Measurements from ENCODE around the gene PDGFD. TPM values are rescaled to one million over a fixed set of nuclear protein-coding genes. Genes with fewer than 3 reads are reported as not detected.

PDGFD gene
- total and polyA plus RNA-seq, 2 donors (not counting 1 experiment from before 2014, with no cell fraction given), result 0.07 to 0.71 TPM

DNA sequence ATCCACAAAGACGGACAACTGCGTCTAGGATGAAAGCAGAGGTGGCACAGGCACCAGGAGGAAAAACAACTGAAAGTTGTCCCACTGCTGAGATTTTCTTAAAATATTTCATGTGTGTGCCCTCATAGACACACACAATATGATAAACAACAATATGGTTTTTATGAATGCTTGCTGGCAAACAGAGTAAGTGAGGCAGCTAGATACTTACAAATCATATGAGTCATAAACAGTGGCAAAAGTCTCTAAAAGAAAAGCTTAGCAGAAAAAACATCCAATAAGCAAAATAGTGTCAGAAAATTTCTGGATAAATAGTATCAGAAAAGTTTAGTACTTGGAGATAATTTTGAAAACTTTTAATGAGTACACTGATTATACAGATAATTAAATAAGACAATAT lies 228.7 kb downstream of the PDGFD start:
- Mint-ChIP-seq H3K4me1 (peaks cover 2% of the 10 kb centered on the region), H3K4me3 (no peak overlapping the region), H3K9me3 (ENCODE audit: insufficient read depth) (no peaks in the 10 kb centered on the region), H3K27me3 (no peaks in the 10 kb centered on the region), H3K27ac (no peak overlapping the region)
- H3K79me2 ChIP-seq (ENCODE audit: control insufficient read depth, insufficient read depth, low read length), result no peaks in the 10 kb centered on the region
- no peaks in the 10 kb centered on the region for H3K36me3 ChIP-seq (replicated peaks in 1 of 2; ENCODE audit: control extremely low read depth in 1 of 2, control insufficient read depth in 1 of 2, extremely low read depth in 1 of 2, insufficient read depth in 2 of 2, low read length in 1 of 2)
- no peak overlapping the region for H2AFZ ChIP-seq (ENCODE audit: insufficient read depth, low read depth, low read length, poor library complexity, severe bottlenecking)
- no peaks in the 10 kb centered on the region for H3K4me1 ChIP-seq (ENCODE audit: control insufficient read depth in 2 of 2, insufficient read depth in 2 of 2, low read length in 2 of 2)
- H3K9me3 ChIP-seq (ENCODE audit: control extremely low read depth in 1 of 3, control insufficient read depth in 2 of 3, insufficient read depth in 1 of 3, low read length in 2 of 3), result no peaks in the 10 kb centered on the region
- WGBS (ENCODE audit: insufficient coverage), result no CpG with 5 or more reads among the region's 2 CpGs
- H4K20me1 ChIP-seq (ENCODE audit: control insufficient read depth, insufficient read depth, low read length, poor library complexity, severe bottlenecking), result no peaks in the 10 kb centered on the region
- H3K4me2 ChIP-seq (replicated peaks; ENCODE audit: low read depth, low read length, poor library complexity, severe bottlenecking), result no peak overlapping the region
- TF ChIP-seq, protein P1, sequence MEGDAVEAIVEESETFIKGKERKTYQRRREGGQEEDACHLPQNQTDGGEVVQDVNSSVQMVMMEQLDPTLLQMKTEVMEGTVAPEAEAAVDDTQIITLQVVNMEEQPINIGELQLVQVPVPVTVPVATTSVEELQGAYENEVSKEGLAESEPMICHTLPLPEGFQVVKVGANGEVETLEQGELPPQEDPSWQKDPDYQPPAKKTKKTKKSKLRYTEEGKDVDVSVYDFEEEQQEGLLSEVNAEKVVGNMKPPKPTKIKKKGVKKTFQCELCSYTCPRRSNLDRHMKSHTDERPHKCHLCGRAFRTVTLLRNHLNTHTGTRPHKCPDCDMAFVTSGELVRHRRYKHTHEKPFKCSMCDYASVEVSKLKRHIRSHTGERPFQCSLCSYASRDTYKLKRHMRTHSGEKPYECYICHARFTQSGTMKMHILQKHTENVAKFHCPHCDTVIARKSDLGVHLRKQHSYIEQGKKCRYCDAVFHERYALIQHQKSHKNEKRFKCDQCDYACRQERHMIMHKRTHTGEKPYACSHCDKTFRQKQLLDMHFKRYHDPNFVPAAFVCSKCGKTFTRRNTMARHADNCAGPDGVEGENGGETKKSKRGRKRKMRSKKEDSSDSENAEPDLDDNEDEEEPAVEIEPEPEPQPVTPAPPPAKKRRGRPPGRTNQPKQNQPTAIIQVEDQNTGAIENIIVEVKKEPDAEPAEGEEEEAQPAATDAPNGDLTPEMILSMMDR (IDR thresholded peaks at IDR 0.05), result no peak
- TF ChIP-seq EZH2 (IDR thresholded peaks at IDR 0.05; ENCODE audit: borderline replicate concordance, insufficient read depth, low read depth, low read length, poor library complexity, severe bottlenecking), result no peak
- H3K4me3 ChIP-seq (ENCODE audit: control extremely low read depth in 1 of 5, extremely low read depth in 1 of 5, insufficient read depth in 1 of 5, low read depth in 2 of 5, low read length in 4 of 5), result no peak overlapping the region
- H3K27ac ChIP-seq (ENCODE audit: low read length in 2 of 2), result no peak overlapping the region
- no peak for ATAC-seq (ENCODE audit: low read depth)
- ChIA-PET CTCF (no interaction called here), POLR2A (no interaction called here)
- H3K9ac ChIP-seq (ENCODE audit: low read length), result no peak overlapping the region
- DNase-seq, result no peak
- intact Hi-C loops (cut with micrococcal nuclease), result no loop called here
- H3K27me3 ChIP-seq (replicated peaks in 1 of 4; ENCODE audit: control extremely low read depth in 1 of 4, control insufficient read depth in 3 of 4, insufficient read depth in 4 of 4, low read length in 3 of 4), result no peaks in the 10 kb centered on the region

DNA sequence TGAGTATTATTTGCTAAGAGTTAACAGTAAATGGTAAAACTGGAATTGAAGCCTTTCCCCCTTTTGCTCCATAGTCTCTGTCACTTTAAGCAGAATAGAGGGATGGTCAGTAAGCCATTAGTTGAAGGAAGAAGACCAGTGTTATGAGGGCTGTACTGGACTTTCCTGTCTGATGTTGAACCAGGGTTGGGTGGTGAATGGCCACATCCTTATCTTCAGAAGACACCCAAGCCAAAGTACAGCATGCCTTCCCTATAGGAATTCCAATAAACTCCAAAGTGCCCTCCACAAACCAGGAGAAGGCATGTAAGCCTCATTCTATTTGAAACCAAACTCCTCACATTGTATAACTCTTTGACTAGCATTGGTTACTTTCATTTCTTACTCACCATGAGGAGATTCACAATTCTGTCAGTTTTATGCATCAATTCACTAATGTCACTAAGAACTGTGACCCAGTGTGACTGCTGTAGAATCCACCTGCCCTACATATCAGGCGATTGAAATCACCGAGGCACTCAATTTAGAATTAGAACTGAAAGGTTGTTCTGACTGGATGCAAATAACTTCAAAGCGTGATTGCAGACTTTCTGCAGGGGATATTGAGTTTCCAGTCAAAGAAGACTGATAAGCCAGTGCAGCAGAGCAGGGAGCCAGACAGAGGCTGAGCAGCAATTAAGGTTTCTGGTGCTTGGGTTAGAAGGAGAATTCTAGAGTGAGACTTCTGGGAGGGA lies 234.6 kb downstream of the PDGFD start:
- no peaks in the 10 kb centered on the region for H3K27me3 ChIP-seq (replicated peaks in 1 of 4; ENCODE audit: control extremely low read depth in 1 of 4, control insufficient read depth in 3 of 4, insufficient read depth in 4 of 4, low read length in 3 of 4)
- no peak overlapping the region for H3K27ac ChIP-seq (ENCODE audit: low read length in 2 of 2)
- no peaks in the 10 kb centered on the region for H3K27me3 Mint-ChIP-seq
- no peaks in the 10 kb centered on the region for H3K36me3 ChIP-seq (replicated peaks in 1 of 2; ENCODE audit: control extremely low read depth in 1 of 2, control insufficient read depth in 1 of 2, extremely low read depth in 1 of 2, insufficient read depth in 2 of 2, low read length in 1 of 2)
- H3K4me3 Mint-ChIP-seq, result peak overlapping the region; percentile 20
- CTCF ChIA-PET, result no interaction called here
- intact Hi-C loops (cut with micrococcal nuclease), result no loop called here
- H3K4me1 Mint-ChIP-seq, result peaks cover 15% of the 10 kb centered on the region
- H3K9me3 ChIP-seq (ENCODE audit: control extremely low read depth in 1 of 3, control insufficient read depth in 2 of 3, insufficient read depth in 1 of 3, low read length in 2 of 3), result no peaks in the 10 kb centered on the region
- H3K4me1 ChIP-seq (ENCODE audit: control insufficient read depth in 2 of 2, insufficient read depth in 2 of 2, low read length in 2 of 2), result peaks cover 0 to 7% of the 10 kb centered on the region in 2 donors
- H3K79me2 ChIP-seq (ENCODE audit: control insufficient read depth, insufficient read depth, low read length), result no peaks in the 10 kb centered on the region
- no peak overlapping the region for H3K4me2 ChIP-seq (replicated peaks; ENCODE audit: low read depth, low read length, poor library complexity, severe bottlenecking)
- no peak overlapping the region for H3K4me3 ChIP-seq (ENCODE audit: control extremely low read depth in 1 of 5, extremely low read depth in 1 of 5, insufficient read depth in 1 of 5, low read depth in 2 of 5, low read length in 4 of 5)
- H3K9me3 Mint-ChIP-seq (ENCODE audit: insufficient read depth), result no peaks in the 10 kb centered on the region
- no peak for ATAC-seq (ENCODE audit: low read depth)
- peak overlapping the region; percentile 36 for H2AFZ ChIP-seq (ENCODE audit: insufficient read depth, low read depth, low read length, poor library complexity, severe bottlenecking)
- POLR2A ChIA-PET, result no interaction called here
- no peak for DNase-seq
- TF ChIP-seq, protein P1 (IDR thresholded peaks at IDR 0.05), result no peak
- TF ChIP-seq EZH2 (IDR thresholded peaks at IDR 0.05; ENCODE audit: borderline replicate concordance, insufficient read depth, low read depth, low read length, poor library complexity, severe bottlenecking), result no peak
- no peak overlapping the region for H3K9ac ChIP-seq (ENCODE audit: low read length)
- WGBS (ENCODE audit: insufficient coverage), result 50% methylated on average over 2 of the region's 3 CpGs
- H4K20me1 ChIP-seq (ENCODE audit: control insufficient read depth, insufficient read depth, low read length, poor library complexity, severe bottlenecking), result no peaks in the 10 kb centered on the region
- H3K27ac Mint-ChIP-seq, result no peak overlapping the region

All from B cell (primary cell).